GM12891 (cell line): Measurements from ENCODE around the gene MIER3.
A peak's percentile ranks its signal among the peaks of the same experiment; 100 is the strongest.

Experiments
- POLR2A ChIP-seq: IDR thresholded peaks from 2 replicates; pipeline ENCODE4 v1.6.1; 2011; ENCODE audit warnings: low read depth, low read length, control low read depth
- POLR2AphosphoS5 ChIP-seq: IDR thresholded peaks from 2 replicates; pipeline ENCODE4 v1.6.1; 2011; ENCODE audit warnings: low read depth, low read length, control low read depth
- POU2F2 ChIP-seq: IDR thresholded peaks from 2 replicates; pipeline ENCODE4 v1.6.1; 2011; ENCODE audit warnings: low read depth, mild to moderate bottlenecking, control low read depth, low read length, moderate library complexity
- TAF1 ChIP-seq: IDR thresholded peaks from 2 replicates; pipeline ENCODE4 v1.6.1; 2011; ENCODE audit warnings: low read depth, low read length, control low read depth

DNA sequence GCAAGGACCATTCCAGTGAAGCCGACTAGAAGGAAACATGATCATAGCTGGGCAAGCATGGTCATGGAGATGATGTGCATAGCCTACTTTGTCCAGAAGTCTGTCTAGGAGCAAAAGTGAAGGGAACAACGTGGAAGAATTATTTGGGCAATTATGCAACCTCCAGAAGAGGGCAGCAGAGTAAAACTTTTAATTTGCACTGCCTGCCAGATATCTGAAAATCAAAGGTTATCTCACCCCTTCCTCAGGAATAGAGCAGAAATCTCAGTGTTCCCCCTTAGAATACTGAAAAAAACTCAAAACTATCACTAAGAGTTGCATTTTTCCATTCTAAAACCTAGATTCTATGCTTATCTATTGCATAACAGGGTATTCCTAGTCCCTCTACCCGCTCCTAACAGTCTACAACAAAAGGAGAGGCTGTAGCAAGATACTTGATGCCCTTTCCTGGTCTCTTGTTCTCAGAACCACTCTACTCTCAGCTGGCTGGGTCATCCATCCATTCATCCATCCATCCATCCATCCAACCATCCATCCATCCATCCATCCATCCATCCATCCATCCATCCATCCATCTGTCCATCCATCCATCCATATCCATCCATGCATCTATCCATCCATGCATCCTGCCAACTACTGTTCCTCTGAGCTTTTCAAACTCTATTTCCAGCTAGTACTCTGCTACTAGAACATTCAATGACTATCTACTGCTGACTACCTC, 50.9 kb downstream of the MIER3 start:
- TF ChIP-seq POLR2AphosphoS5 = no peak
- TF ChIP-seq TAF1 = no peak
- no peak for TF ChIP-seq POLR2A
- TF ChIP-seq POU2F2 = 0 out of 2 replicates have a peak, but pooled peaks have one; percentile 23
